Caco-2 (cell line): Measurements from ENCODE around the gene ATP6V1F. TPM values are rescaled to one million over a fixed set of nuclear protein-coding genes. Genes with fewer than 3 reads are reported as not detected.

Source experiments
- BruUV-seq: library from RNA; stranded (reverse); fragments of 400-500 nt; replicated peaks from 2 replicates; lab custom pipeline; 2021; lab: Mats Ljungman, UMichigan
- CTCF ChIA-PET: fragments of 300-600 bp; sonication (Branson Sonifier 250); formaldehyde crosslinking; loops from one replicate; lab custom pipeline; 2022; ENCODE audit warnings: antibody characterized with exemption; lab: Charles Lee
- POLR2A ChIA-PET: fragments of 300-600 bp; sonication (Branson Sonifier 250); formaldehyde crosslinking; loops from one replicate; lab custom pipeline; 2022; ENCODE audit warnings: antibody characterized with exemption; lab: Charles Lee
- DNase-seq, 2 experiments: peaks; one replicate each; pipeline versions ENCODE4 v3.0.0 to v3.0.0-alpha.2; 2020 to 2022
- H3K27me3 ChIP-seq: replicated peaks from 2 replicates; pipeline ENCODE4 v1.6.0; 2011; ENCODE audit warnings: low read length; ENCODE audit not compliant: control insufficient read depth, insufficient read depth
- H3K36me3 ChIP-seq: 2 replicates; pipeline ENCODE4 v1.5.1; 2011; ENCODE audit warnings: low read length; ENCODE audit not compliant: control insufficient read depth, insufficient read depth
- H3K4me1 ChIP-seq: fragments of 250-450 bp; sonication (Bioruptor Pico); 2 replicates; pipeline ENCODE4 v1.5.1; 2020; ENCODE audit warnings: mild to moderate bottlenecking
- H3K4me3 ChIP-seq: 2 replicates; pipeline ENCODE4 v1.5.1; 2011; ENCODE audit warnings: low read depth, mild to moderate bottlenecking, control low read depth, low read length
- H3K9me3 ChIP-seq: fragments of 250-450 bp; sonication (Bioruptor Pico); 2 replicates; pipeline ENCODE4 v1.5.1; 2020; ENCODE audit warnings: mild to moderate bottlenecking, moderate library complexity
- H3K27ac Mint-ChIP-seq: one replicate; pipeline ENCODE4 v1.8.0; 2022; ENCODE audit warnings: mixed read lengths; ENCODE audit not compliant: unreplicated experiment
- H3K27me3 Mint-ChIP-seq: one replicate; pipeline ENCODE4 v1.8.0; 2022; ENCODE audit warnings: mixed read lengths; ENCODE audit not compliant: insufficient read depth, unreplicated experiment
- H3K36me3 Mint-ChIP-seq: one replicate; pipeline ENCODE4 v1.8.0; 2022; ENCODE audit warnings: mild to moderate bottlenecking, mixed read lengths; ENCODE audit not compliant: insufficient read depth, unreplicated experiment
- H3K4me1 Mint-ChIP-seq: one replicate; pipeline ENCODE4 v1.8.0; 2022; ENCODE audit warnings: low read depth, mixed read lengths; ENCODE audit not compliant: unreplicated experiment
- H3K4me3 Mint-ChIP-seq: one replicate; pipeline ENCODE4 v1.8.0; 2022; ENCODE audit warnings: mild to moderate bottlenecking, moderate library complexity, mixed read lengths; ENCODE audit not compliant: unreplicated experiment
- H3K9me3 Mint-ChIP-seq: one replicate; pipeline ENCODE4 v1.8.0; 2022; ENCODE audit warnings: mixed read lengths; ENCODE audit not compliant: unreplicated experiment
- intact Hi-C: fragments of 100-400 bp; cut with micrococcal nuclease; formaldehyde crosslinking; loops from one replicate; pipeline ENCODE4 v1.10.0; 2022; ENCODE audit not compliant: unreplicated experiment
- total RNA-seq: library from RNA; stranded (reverse); gene quantifications from 2 replicates; pipeline ENCODE4 v1.2.3, GENCODE V29; 2022
- TF ChIP-seq, protein P1 (sequence below), 2 experiments: fragments of 200-600 bp in 1 of 2; IDR thresholded peaks; 1 replicate in 1 of 2; 2 replicates in 1 of 2; pipeline versions ENCODE4 v1.5.1 to v1.8.0; 2011 to 2022; ENCODE audit warnings: antibody characterized with exemption in 1 of 2, control low read depth in 1 of 2, inconsistent platforms in 1 of 2, low read depth in 1 of 2, low read length in 1 of 2, mild to moderate bottlenecking in 1 of 2, moderate library complexity in 1 of 2; ENCODE audit not compliant: insufficient read depth in 1 of 2, severe bottlenecking in 1 of 2, unreplicated experiment in 1 of 2

The ATP6V1F gene
- total RNA-seq, 1 experiment from 2014 or later: 162 TPM

GRCh38 chr7:128836729-128837348, 25.8 kb upstream of the ATP6V1F start:
- Histone ChIP-seq H3K4me3 (no peak overlapping the region), H3K27me3 (no peaks in the 10 kb centered on the region), H3K36me3 (no peaks in the 10 kb centered on the region), H3K9me3 (no peaks in the 10 kb centered on the region), H3K4me1 (peaks cover 10% of the 10 kb centered on the region)
- TF ChIP-seq, protein P1, sequence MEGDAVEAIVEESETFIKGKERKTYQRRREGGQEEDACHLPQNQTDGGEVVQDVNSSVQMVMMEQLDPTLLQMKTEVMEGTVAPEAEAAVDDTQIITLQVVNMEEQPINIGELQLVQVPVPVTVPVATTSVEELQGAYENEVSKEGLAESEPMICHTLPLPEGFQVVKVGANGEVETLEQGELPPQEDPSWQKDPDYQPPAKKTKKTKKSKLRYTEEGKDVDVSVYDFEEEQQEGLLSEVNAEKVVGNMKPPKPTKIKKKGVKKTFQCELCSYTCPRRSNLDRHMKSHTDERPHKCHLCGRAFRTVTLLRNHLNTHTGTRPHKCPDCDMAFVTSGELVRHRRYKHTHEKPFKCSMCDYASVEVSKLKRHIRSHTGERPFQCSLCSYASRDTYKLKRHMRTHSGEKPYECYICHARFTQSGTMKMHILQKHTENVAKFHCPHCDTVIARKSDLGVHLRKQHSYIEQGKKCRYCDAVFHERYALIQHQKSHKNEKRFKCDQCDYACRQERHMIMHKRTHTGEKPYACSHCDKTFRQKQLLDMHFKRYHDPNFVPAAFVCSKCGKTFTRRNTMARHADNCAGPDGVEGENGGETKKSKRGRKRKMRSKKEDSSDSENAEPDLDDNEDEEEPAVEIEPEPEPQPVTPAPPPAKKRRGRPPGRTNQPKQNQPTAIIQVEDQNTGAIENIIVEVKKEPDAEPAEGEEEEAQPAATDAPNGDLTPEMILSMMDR (IDR thresholded peaks at IDR 0.05; ENCODE audit: insufficient read depth in 1 of 2, low read depth in 1 of 2, low read length in 1 of 2, severe bottlenecking in 1 of 2, unreplicated experiment in 1 of 2): no peak
- intact Hi-C loops: no loop called here
- Mint-ChIP-seq H3K27me3 (no peaks in the 10 kb centered on the region), H3K4me3 (no peak overlapping the region), H3K4me1 (peaks cover 5% of the 10 kb centered on the region), H3K9me3 (no peaks in the 10 kb centered on the region), H3K27ac (no peak overlapping the region), H3K36me3 (peaks cover 37% of the 10 kb centered on the region)
- ChIA-PET CTCF (no interaction called here), POLR2A (no interaction called here)
- no TSS peak for BruUV-seq
- DNase-seq: no peak

- BruUV-seq: no TSS peak
- no peaks in the 10 kb centered on the region for H3K9me3 ChIP-seq
- Mint-ChIP-seq H3K4me3 (no peak overlapping the region), H3K9me3 (no peaks in the 10 kb centered on the region), H3K27me3 (no peaks in the 10 kb centered on the region), H3K27ac (no peak overlapping the region), H3K4me1 (peaks cover 5% of the 10 kb centered on the region), H3K36me3 (peaks cover 44% of the 10 kb centered on the region)
- no peaks in the 10 kb centered on the region for H3K27me3 ChIP-seq
- ChIA-PET CTCF (no interaction called here), POLR2A (no interaction called here)
- no peak for DNase-seq
- no peak overlapping the region for H3K4me3 ChIP-seq
- intact Hi-C loops: no loop called here
- no peaks in the 10 kb centered on the region for H3K36me3 ChIP-seq
- TF ChIP-seq, protein P1 (IDR thresholded peaks at IDR 0.05; ENCODE audit: insufficient read depth in 1 of 2, low read depth in 1 of 2, low read length in 1 of 2, severe bottlenecking in 1 of 2, unreplicated experiment in 1 of 2): no peak
- H3K4me1 ChIP-seq: peaks cover 6% of the 10 kb centered on the region; the same call in 1 of the 2 replicates
Measured at GRCh38 chr7:128837521-128837921, 25.1 kb upstream of the ATP6V1F start.

DNA sequence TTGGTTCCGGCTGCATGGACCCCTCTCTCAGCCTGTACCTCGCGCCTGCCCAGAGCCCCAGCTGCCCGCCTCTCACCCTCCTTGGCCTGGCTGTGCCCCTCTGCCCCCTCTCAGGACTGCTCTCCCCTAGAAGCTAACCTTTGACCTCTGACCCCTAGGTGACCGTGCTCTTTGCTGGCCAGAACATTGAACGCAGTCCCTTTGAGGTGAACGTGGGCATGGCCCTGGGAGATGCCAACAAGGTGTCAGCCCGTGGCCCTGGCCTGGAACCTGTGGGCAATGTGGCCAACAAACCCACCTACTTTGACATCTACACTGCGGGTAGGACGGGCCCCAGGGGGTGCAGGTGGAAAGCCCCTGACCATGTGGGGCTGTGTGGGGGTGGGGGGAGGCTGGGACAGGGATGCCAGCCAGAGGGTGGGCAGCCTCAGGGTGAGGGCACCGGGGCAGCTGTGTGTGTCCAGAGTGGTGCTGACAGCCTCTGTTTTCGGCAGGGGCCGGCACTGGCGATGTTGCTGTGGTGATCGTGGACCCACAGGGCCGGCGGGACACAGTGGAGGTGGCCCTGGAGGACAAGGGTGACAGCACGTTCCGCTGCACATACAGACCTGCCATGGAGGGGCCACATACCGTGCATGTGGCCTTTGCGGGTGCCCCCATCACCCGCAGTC, 24.4 kb upstream of the ATP6V1F start:
- BruUV-seq: no TSS peak
- H3K4me1 ChIP-seq: no peaks in the 10 kb centered on the region
- Mint-ChIP-seq H3K9me3 (no peaks in the 10 kb centered on the region), H3K4me1 (peaks cover 5% of the 10 kb centered on the region), H3K27me3 (no peaks in the 10 kb centered on the region), H3K36me3 (peaks cover 44% of the 10 kb centered on the region), H3K27ac (no peak overlapping the region), H3K4me3 (no peak overlapping the region)
- CTCF ChIA-PET: no interaction called here
- TF ChIP-seq, protein P1 (IDR thresholded peaks at IDR 0.05; ENCODE audit: insufficient read depth in 1 of 2, low read depth in 1 of 2, low read length in 1 of 2, severe bottlenecking in 1 of 2, unreplicated experiment in 1 of 2): no peak
- H3K27me3 ChIP-seq: no peaks in the 10 kb centered on the region
- POLR2A ChIA-PET: no interaction called here
- DNase-seq: no peak
- H3K36me3 ChIP-seq: no peaks in the 10 kb centered on the region
- H3K9me3 ChIP-seq: no peaks in the 10 kb centered on the region
- intact Hi-C loops: no loop called here
- no peak overlapping the region for H3K4me3 ChIP-seq
